HG03378 (cell line): ENCODE results near the gene CEP72.

Experiments used
- ATAC-seq: cut with Tn5 transposase; IDR thresholded peaks from one replicate; pipeline ENCODE4 v1.9.1; 2021; ENCODE audit warnings: mild to moderate bottlenecking, moderate library complexity; ENCODE audit not compliant: unreplicated experiment

The CEP72 gene

GRCh38 chr5:635306-636055 lies 23.3 kb downstream of the CEP72 start:
- ATAC-seq: no peak

- ATAC-seq: no peak
Observed at GRCh38 chr5:636951-637350, 24.8 kb downstream of the CEP72 start.

- ATAC-seq: no peak
Observed at GRCh38 chr5:637581-638450, 25.7 kb downstream of the CEP72 start.

DNA sequence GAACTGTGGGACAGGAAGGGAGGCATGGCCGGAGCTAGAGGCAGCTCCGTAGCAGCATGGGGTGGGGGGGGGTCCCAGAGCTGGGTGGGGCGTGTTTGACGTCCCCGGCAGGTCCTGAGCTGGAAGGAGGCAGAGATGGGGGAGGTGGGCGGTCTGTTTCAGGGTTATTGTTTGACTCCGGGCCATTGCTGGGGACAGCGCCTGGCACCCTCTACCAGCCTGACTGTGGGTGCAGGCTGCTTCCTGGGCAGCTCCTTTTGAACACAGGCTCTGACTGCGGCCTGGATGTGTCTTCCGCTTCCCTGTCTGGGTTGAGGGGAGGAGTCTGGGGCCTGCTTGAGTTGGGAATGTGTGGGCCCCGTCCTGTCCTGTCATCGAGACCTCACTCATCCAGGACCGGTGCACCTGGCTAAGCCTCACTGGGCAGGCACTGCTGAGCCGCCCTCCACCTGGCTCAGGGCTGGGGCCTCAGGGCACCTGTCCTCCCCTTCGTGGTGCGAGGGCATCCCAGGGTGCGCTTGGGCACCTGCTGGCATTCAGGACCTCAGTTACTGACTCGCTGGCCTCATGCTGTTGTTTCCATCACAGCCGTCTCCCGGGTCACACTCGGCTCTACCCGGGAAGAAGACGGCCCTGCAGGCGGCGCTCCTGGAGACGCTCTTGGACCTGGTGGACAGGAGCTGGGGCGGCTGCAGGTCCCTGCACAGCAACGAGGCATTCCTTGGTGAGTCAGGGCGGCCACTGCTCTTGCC lies 26.5 kb downstream of the CEP72 start:
- no peak for ATAC-seq

- ATAC-seq: no peak
Observed at GRCh38 chr5:639253-639530, 27.1 kb downstream of the CEP72 start.

GRCh38 chr5:639584-640213 lies 27.6 kb downstream of the CEP72 start:
- ATAC-seq: no peak

DNA sequence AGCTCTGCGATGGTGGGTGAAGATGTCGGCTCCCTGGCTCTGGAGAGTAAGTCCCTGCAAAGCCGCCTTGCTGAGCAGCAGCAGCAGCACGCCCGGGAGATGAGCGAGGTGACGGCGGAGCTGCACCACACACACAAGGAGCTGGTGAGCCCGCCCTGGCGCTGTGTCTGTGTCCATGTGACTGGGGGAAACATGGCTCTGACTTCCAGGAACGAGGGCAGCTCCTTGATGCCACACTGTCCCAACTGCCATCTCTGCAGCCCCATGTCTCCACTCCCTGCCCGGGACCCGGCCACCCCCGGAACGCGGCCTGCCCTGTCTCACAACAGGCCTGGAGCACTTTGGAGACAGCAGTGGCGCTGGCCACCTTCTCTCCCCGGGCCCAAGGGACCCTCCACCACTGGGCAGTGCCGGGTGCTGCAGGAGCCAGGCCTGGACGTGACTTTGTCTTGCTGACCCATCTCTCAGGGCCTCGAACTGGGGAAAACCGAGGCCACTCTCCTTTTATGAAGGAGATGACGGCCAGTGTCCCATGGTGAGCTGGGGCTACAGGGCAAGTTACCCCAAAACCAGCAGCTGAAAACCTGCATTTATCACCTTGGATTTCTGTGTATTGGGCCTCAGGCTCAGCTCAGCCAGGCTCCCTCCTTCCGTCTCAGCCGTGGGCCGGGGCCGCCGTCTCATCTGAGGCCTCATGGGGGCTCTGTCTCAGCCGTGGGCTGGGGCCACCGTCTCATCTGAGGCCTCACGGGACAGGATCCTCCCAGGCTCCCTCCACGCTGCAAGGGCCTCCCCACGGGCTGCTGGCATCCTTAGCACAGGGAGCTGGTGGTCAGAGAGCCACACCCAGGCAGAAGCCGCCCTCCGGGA lies 28.6 kb downstream of the CEP72 start:
- no peak for ATAC-seq

DNA sequence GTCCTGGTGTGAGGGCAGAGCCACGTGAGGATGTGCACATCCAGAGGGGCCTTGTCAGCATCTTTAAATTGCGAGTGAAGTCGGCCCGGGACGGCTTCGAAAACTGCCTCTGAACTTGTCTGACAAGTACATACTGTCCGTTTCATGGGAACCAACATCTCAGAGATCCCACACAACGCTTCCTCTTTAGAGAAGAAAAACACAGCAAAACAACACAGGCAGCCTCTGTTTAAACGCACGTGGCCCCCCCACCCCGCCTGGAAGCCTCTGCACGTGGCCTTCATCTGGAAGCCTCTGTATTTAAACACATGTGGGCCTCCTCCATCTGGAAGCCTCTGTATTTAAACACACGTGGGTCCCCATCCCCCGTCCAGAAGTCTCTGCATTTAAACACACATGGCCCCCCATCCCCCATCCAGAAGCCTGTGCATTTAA lies 29.2 kb downstream of the CEP72 start:
- ATAC-seq: no peak

- no peak for ATAC-seq
Observed at GRCh38 chr5:642481-642880, 30.3 kb downstream of the CEP72 start.

DNA sequence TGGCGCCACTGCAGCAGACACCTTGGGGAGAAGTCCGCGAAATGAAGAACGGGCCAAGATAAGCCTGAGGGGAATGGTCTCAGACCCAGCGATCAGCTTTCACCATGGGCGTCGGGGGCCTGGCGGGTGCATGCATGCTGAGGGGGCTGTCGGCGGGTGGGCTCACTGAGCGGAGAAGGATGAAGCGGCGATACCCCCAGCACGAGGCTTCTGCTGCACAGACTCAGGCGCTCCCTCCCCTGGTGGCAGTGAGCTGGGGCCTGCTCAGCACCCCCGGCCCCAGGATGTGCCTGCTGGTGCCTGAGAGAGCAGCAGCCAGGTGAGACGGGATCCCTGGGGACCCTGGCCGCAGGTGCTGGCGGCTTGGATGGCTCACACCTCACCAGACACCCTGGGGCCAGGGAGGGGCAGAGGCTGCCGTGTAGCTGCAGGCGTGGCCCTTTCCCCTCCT lies 31.2 kb downstream of the CEP72 start:
- ATAC-seq: peak; percentile 28

DNA sequence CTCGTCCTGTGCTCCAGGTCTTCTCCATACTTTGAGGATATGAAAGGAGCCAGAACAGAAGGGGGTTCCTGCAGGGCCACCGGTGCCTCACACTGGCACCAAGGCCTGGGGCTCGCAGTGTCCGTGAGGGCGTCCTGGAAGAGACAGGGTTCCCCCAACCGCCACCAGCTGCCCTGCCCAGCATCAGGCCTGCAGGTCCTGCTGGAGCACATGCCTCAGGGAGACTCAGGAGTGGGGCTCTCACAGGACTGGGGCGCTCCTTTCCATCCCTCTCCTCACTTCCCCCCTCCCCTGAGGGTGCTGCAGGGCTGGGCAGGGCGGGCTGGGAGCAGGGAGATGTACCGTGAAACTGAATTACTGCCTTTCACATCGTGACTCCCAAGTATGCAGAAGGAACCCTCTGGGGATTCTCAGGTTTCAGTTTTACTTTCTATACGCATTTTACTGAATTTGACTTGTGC lies 31.7 kb downstream of the CEP72 start:
- peak; percentile 81 for ATAC-seq

- no peak for ATAC-seq
Observed at GRCh38 chr5:644509-644908, 32.4 kb downstream of the CEP72 start.

DNA sequence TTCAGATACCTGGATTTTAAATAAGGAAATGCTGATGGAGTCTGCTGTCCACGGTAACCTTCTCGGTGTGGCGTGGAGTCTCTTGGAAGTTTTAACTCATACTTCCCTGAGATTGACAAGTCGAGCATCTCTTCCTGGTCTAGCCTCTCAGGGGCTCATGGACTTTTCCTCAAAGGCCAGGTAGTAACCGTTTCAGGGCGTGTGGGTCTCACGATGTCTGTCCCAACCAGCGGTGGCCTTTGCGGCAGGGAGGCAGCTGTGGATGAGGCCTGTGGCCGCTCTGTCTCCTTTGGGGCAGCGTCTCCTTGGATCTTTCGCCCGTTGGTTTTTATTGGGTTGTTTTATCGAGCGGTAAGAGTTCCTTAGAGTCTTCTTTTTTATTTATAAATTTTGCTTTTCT lies 32.8 kb downstream of the CEP72 start:
- no peak for ATAC-seq

- ATAC-seq: no peak
Observed at GRCh38 chr5:645421-645820, 33.3 kb downstream of the CEP72 start.

DNA sequence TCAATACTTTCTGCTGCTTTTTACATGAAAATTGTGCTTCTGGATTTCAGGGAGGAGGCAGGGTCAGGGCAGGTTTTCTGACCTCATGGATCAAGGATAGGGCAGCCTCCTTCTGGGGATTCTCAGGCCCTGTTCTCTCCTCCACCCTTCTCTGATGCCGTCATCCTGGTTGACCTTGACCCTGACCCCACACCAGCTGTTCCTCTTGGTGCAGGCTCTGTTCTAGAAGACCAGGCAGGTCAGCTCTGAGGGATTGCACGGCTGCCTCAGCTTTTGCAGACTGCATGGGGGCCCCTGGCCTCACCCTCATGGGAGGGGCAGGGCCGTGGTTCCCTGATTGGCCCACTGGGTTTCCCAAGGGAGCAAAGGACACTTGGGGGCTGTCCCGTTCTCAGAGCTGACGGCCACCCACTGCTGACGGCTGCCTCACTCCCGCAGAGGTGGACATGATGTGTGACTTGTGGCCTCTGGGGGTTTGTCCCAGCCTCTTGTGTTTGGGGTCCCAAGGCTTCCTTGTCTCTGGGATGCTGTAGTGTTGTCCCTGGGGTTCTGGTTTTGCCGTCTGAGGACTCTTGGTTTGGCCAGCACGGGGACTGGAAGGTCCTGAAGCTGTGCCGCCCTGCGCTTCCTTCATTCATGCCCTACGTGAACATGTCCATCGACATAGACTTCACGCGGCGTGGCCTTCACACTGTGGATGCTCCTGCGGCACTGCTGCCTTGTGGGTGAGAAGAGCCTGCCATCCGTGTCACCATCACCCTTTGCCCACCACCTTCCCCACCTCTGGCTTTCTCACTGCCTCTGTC lies 34.5 kb downstream of the CEP72 start:
- ATAC-seq: no peak

DNA sequence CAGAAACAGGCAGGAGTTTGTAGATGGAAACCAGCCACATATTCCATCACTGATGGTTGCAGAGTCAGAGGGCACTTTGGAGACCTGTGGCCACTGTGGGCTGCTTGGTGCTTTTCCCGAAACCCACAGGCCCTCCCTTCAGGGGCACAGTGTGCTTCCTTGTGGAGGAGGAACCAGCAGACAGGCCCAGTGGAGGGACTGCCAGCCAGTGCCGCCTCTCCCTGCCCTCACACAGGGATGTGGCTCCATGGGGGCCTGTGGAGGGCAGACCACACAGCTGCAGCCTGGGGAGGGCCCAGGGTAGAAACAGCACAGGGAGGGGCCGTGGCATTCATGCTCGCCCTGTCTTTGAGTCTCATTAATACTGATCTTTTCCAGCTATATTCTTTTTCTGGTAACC lies 35.2 kb downstream of the CEP72 start:
- ATAC-seq: no peak

DNA sequence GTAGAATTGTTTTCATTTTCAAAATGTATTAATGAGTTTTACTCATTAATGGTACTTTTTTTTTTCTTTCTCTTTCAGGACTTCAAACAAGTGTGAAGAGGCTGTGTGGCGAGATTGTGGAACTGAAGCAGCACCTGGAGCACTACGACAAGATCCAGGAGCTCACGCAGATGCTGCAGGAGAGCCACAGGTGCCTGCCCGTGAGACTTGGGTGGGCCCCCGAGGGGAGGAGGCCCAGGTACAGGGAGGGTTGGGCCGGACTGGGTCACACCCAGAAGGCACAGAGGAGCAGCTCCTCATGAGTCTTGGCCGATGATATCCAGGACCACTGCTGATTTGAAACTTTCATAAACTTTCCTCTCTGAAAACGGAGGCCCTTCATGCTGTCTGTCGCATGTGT lies 35.6 kb downstream of the CEP72 start:
- no peak for ATAC-seq

DNA sequence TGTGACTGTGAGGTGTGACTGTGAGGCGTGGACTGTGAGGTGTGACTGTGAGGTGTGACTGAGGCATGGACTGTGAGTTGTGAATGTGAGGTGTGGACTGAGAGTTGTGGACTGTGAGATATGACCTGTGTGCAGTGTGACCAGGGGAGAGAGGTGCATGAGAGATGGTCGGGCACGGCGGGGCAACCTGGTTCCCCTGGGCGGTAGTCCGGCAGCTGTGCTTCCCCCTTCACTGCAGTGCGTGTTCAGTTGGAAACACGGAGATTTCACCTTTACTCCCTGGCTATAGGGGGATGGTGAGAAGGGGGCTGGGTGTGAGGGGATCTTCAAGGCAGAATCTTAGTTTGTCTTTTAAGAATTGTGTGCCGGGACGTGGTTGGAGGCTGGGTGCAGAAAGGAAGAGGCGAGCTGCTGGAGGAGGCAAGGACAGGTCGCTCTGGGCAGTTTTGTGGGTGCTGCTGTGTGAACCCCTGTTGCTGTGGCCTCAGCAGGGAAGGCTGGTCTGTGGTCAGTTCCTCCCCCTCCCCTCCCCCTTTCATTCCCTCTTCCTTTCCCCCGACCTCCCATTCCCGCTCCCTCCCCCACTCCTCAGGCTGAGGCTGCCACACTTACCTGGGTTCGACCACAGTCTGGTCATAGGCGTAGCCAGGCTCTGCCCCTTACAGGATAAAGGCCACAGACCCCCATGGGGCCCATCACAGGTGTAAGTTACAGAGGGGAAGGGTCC lies 39.3 kb downstream of the CEP72 start:
- ATAC-seq: no peak
